Stimulated activated CD4-positive, alpha-beta T cell treated with anti-CD3 and anti-CD28 coated beads, Interleukin-15, amount 100 ng/mL, for 24 hours (primary cell): Measurements from ENCODE around the gene TAAR6.
"Not testable (repeated sequence)": the region's sequence is repeated elsewhere in the genome, so short reads cannot be mapped to it uniquely, and the experiment has no call there.

Source experiments
- DNase-seq: peaks from one replicate; pipeline ENCODE4 v3.0.0-alpha.2; 2020

TAAR6 gene

DNA sequence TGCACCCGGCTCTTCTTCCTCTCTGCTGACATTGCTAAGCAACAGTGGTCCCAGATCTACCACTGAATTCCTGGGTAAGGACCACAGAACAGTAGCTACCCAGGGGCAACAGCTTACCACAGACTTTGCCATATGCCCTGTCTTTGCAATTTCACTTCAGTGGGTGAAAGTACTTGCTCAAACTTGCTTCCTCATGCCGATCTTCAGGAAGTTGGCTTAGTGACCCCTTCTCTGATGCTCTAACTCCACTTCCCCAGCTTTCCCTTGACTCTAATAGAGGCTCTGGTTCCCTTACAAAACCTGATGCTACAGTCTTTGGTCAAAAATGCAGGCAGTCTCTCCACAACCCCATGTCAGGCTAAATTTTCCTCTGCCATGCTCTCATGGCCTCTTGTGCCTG, 22.7 kb downstream of the TAAR6 start:
- DNase-seq, result no peak

DNA sequence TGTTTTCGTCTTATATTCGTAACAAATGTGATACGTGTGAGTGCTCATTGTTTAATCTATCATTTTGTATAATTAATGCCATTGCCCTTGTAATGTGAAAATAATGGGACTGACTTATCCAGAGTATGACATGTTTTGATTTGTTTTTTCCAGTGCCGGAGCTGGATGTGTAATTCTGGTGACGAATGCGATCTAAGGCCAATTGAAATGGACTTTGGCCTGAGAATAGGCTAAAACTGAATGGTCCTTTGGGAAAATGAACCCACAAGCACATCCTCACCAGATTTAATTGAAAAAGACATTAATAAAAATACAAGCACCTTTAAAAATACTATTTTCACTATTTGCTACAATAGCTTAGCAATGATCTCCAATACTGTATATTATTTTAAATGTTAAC, 26.1 kb downstream of the TAAR6 start:
- DNase-seq, result no peak

DNA sequence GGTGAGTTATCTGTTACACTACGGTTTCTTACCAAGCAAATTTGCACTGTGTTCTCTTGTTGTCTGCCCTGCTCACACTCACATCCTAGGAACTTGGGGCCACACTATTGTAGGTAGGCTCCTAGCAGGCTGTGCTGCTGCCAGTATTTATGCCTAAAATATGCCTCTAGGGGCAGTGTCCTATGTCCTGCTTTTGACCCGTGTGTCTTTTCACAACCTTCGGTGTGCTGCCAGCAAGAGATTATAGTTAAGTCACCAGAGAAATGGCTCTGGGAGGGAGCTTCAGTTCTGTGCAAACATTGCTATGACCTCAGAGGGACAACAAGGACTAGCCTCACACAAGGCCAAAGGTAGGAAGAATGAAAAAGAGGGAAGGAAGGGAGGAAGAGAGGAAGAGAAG, 28.4 kb downstream of the TAAR6 start:
- no peak for DNase-seq

DNA sequence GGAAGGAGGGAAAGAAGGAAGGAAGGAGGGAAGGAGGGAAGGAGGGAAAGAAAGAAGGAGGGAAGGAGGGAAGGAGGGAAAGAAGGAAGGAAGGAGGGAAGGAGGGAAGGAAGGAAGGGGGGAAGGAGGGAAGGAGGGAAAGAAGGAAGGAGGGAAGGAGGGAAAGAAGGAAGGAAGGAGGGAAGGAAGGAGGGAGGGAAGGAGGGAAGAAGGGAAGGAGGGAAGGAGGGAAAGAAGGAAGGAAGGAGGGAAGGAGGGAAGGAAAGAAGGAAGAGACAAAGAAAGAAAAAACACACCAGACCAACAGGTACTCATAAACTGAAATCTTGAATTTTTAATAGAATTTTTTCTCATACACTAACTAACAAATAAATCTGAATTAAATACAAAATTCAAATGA, 30.8 kb downstream of the TAAR6 start:
- not testable (repeated sequence) for DNase-seq

DNA sequence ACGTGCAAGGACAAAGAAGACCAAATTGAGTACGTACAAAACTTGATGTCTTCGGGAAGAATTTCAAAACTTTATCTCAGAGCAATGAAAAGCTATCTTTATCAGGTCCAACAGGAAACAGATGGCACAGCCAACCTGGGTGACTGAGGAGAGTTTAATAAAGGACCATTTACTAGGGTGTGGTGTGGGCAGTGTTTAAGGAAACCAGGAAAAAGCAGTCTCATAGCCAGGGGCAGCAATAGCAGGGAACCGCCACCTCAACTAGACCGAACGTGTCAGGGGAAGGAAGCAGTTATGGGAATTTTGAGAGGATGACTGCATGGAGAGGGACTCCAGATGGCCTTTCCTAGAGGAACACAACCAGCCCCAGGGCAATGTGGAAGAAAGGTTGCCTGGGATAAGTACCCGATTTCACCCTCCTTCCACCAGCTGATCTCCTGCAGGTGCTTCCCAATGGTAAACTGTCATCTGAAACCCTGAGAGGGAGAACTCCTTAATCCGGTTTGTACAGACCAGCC, 34.6 kb downstream of the TAAR6 start:
- DNase-seq, result no peak

DNA sequence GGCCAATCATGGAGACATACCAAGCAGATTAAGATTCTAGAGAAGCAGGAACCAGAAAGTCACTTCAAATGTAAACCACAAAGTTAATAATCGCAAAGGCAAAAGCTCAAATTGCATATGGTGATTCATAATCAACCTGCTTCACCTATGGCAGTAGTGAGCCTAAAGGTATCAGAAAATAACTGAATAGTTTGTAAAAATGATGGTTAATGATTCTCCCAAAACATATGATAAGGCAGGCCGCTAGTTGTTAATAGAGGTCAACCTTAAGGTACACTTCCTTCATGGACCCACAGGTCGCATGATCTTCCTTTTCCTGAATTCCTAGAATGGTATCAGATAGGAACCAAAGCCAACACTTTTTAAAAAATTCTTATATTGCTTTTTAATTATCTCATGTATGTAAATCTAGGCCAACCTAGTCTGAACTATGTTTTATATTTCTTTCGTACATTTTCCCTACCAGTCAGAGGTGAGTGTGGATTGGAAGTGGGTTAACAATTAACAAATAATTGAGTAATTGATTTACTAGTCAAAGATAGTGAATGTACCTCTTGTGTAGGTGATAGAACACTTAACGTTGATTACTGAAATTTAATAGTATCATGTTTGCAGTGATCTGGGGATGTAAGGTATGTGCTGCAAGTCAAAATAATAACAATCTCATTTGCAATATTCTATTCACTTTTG, 37.6 kb downstream of the TAAR6 start:
- no peak for DNase-seq

DNA sequence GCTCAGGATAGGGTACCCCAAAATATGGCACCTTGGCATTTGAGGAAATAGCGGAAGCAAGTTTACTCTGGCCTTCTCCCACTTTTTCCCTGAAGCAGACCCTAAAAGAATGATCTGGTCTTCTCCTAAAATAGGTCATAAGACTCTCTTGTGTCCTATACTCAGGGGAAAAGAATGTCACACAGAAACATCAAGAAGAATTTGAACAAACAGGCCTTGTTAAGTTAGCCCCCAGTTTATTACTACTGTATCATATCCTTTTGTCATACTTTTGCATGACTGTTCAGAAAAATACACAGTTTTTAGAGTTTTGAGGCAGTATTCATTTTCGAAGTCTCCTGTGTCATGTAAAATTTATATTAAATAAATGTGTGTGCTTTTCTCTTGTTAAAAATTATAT, 41.5 kb downstream of the TAAR6 start:
- no peak for DNase-seq

DNA sequence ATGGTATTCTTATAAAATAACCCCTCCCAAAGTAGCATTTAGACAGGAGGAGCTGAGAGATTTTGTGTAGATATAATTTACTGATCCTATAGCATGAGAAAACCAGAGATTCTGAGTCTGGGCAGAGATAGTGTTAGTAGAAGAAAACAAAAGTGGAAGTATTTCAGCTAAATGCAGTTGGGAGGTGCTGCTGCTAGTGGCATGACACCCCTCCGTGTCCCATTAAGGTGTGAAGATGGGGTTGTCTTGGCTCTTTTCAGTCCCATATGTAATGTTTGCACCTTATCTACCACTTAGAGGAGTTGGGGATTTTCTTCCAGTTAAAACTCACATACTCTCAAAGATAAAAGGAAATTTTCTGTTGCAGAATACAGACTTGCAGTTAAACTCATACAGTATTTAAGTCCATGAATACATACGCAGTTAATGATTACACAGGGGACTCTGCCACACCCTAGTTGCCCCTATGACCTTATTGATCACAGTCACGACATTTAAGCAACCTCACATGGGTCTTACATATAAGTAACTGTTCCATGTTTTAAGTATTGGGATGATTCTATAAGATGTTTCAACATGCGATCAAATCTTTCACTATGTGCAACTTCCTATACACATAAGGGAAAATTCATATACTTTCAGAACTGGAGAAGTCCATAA, 42.5 kb downstream of the TAAR6 start:
- DNase-seq, result no peak

DNA sequence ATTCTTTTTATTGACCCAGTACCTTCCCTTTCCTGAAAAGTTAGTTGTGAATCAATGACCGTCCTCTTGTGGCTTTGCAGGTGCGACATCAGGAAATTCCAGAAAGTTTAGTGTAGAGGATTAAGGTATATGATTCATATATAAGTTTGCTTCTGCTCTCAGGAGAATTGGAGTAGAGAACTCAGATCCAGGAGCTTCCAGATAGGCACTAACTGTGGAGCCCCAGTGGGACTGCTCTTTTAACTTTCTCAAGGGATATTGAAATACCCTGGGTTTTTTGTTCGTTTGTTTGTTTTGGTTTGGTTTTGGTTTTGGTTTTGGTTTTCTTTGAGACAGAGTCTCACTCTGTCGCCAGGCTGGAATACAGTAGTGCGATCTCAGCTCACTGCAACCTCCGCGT, 44.4 kb downstream of the TAAR6 start:
- DNase-seq, result no peak

DNA sequence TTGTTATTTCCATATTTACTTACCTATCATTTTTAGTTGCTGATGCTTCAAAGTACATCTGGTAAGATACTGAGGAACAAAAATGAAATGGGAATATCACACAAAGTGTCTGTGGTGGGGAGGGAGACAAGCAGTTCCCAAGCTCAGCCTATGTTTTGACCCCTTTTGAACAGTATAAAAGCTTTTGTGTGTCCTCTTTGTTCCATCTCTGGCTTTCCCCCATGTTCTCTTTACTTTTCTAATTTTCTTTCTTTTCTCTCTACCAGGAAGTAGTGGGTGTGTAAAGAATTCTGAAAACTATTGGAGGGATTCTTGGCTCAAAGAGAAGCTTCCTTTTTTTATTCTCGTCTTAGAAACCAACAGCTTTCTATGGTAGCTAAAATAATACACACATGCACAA, 46.6 kb downstream of the TAAR6 start:
- DNase-seq, result no peak
